ENCODE results near the gene PPM1H.
"Not testable (repeated sequence)": the region's sequence is repeated elsewhere in the genome, so short reads cannot be mapped to it uniquely, and the experiment has no call there.

Gene PPM1H

GRCh38 chr12:62907078-62907477, 27.9 kb downstream of the PPM1H start:
- no peak for DNase-seq

DNA sequence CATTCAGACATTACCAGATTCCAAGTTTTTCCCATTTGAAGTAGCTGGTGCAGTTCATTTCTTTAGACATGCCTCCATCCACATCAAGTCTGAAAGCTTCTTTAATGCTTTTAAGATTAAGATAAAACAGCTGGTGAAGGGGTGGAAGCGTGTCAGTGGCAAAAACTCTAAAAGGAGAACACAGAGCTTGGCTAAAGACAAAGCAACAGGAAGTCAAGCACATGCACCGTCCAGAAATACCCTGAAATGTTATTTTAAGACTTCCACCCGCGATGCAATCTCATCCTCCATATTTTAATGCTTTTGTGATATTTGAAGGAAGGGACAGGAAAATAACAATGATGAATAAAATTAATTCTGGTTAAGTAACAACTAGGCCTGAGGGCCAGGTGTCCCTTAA, 31.8 kb downstream of the PPM1H start:
- no peak for DNase-seq

DNA sequence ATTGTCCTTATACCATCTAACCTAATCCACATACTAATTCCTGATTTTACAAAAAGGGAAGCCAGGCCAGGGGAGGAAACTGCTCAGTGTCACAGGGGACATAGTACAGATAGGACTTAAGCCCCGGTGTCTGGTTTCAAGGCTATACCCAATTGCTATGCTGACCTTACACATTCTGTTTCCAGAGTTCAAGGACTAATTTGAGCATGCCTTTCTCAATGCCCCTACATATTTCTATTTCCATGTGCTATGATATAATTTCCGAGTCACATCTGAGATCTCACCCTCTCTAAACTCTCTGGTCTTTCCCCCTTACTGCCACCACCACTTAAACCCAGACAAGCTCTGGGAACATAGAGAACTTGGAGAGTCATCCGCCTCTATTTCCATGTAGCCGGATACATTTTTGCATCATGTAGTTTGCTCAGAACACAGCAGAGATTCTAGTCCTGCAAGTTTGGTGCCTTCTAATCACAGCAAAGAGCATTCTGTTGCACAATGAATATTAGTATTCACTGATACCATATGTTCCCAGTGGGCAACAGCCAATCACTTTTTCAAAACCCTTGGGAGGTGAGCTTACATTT, 34.2 kb downstream of the PPM1H start:
- DNase-seq: no peak

- no peak for DNase-seq
These were observed 35.2 kb downstream of the PPM1H start for GRCh38 chr12:62899568-62900390.

DNA sequence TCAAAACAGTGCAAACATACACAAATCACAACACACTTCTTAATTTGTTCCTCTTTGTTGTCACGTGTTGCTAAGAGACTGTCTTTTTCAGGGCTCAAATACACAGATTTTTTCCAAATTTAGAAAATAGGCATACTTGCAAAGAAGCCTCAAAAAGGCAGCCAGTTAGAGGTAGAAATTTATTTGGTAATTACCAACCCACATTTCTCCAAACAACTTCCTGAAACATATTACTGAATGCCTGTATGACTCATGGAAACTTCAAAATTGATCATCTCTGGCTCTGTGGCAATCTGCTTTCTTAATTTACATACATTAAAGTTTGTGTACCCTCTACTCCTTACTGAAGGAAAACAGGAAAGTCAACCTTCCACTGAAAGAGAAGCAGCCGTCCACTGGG, 36.4 kb downstream of the PPM1H start:
- DNase-seq: no peak

GRCh38 chr12:62895351-62895877, 39.5 kb downstream of the PPM1H start:
- DNase-seq: no peak

- DNase-seq: no peak
These were observed 41.7 kb downstream of the PPM1H start for GRCh38 chr12:62893276-62893675.

GRCh38 chr12:62891805-62892549, 43.0 kb downstream of the PPM1H start:
- DNase-seq: no peak

GRCh38 chr12:62888454-62889110, 46.4 kb downstream of the PPM1H start:
- DNase-seq: no peak

- no peak for DNase-seq
These were observed 48.2 kb downstream of the PPM1H start for GRCh38 chr12:62886796-62887195.

DNA sequence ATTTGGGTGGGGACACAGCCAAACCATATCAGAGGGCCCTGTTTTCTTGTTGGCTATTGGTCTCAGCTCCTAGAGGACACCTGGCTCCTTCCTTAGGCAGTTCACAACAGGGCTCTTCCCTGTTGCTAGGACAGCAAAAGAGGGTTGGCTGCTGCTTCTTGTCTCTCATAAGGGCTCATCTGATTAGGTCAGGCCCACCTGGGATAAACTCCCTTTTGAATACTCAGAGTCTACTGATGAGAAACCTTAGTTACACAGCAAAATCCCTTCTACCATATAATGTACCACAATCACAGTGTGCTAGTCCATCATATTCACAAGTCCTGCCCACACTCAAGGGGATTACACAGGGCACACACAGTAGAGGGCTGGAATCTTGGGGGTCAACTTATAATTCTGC, 49.7 kb downstream of the PPM1H start:
- DNase-seq: no peak

DNA sequence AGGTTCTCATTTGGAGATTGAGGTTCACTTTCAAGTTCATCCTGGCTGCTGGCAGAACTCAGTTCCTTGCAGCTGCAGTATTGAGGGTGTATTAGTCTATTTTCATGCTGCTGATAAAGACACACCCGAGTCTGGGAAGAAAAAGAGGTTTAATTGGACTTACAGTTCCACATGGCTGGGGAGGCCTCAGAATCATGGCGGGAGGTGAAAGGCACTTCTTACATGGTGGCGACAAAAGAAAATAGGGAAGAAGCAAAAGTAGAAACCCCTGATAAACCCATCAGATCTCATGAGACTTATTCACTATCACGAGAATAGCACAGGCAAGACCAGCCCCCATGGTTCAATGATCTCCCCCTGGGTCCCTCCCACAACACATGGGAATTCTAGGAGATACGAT, 50.1 kb downstream of the PPM1H start:
- DNase-seq: not testable (repeated sequence)

DNA sequence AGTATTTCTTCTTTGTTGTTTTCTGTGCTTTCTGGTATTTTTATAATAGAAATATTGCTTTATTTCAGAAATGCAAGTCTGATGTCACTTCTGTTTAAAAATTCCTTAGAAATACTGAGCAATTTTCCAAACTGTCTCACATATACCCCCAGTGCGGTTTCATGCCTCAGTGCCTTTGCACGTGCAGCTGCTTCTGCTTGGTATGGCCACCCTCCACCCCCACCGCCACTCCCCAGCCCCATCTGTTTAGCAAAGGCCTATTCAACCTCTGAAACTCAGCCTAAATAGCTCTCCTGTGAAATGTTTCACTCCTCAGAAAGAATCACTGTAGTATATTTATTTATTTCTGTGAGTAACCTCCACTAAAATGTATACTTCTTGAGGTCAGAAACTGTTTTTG, 52.3 kb downstream of the PPM1H start:
- DNase-seq: no peak

DNA sequence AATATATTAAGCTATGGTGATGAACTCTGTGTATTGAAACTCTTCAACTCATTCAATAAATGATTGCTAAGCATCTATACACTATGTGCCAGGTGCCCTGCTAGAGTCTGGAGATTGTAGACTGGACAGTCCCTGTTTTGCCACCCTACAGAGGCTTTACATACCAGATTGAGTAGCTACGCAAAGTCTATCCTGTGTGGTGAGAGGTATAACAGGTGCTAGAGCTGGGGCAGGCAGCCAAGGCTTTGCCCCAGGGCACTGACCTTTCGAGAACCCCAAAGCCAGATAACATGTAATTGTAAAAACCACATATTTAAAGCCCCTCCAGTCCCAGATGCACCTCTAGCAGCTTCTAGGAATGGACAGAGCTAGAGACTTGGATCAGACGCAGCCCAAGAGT, 52.8 kb downstream of the PPM1H start:
- DNase-seq: no peak

- DNase-seq: no peak
These were observed 55.3 kb downstream of the PPM1H start for GRCh38 chr12:62879691-62880090.

DNA sequence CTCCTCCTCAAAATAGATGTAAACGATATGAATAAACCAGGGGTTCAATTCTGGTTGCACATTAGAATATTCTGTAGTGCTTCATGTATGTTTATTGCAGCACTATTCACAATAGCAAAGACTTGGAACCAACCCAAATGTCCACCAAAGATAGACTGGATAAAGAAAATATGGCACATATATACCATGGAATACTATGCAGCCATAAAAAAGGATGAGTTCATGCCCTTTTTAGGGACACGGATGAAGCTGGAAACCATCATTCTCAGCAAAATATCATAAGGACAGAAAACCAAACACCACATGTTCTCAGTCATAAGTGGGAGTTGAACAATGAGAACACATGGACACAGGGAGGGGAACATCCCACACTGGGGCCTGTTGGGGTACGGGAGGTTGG, 55.7 kb downstream of the PPM1H start:
- DNase-seq: not testable (repeated sequence)

DNA sequence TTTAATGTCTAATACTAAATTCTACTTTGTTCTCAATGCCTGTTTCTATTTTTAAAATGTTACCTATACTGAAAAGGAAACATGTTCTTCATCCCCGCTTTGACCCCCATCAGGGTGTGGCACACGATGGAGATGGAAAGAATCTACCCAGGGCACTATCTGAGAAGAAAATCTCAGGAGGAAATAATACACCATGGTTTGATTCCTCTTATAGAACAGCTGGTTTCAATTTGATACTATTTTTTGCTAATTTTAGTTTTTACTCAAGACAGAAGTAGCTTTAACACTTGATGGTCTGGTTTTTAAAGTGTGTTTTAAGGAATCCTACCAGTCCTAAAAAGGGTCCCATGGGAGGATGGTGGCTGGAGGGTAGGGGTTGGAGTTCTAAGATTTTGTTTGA, 56.7 kb downstream of the PPM1H start:
- DNase-seq: no peak

DNA sequence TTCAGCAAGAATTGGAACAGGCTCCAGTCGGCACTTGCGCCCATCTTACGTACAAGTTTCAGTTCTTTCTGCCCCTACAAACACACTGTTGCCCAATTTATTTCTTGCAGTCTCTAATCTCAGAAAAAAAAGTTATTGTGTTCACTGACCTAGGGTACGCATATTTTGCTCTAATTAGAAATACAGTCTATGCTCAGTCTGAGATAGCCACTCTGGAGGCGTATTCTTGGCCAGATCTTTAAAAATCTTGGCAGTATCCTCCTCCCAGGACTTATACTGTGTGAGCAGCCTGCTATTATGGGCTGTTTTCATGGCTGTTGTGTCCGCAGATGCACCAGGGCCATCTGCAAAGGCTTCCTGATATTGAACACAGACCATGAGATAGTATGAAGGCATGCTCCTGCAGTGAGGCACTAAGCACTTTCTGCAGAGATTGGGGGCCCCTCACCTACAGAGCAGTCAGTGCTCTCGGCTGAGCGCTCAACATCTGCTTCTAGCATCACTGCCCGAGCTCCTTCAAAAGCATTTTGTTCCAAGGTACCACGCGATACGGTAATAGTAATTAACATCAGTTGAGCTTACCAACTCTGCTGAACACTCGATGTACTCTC, 57.9 kb downstream of the PPM1H start:
- DNase-seq: no peak

DNA sequence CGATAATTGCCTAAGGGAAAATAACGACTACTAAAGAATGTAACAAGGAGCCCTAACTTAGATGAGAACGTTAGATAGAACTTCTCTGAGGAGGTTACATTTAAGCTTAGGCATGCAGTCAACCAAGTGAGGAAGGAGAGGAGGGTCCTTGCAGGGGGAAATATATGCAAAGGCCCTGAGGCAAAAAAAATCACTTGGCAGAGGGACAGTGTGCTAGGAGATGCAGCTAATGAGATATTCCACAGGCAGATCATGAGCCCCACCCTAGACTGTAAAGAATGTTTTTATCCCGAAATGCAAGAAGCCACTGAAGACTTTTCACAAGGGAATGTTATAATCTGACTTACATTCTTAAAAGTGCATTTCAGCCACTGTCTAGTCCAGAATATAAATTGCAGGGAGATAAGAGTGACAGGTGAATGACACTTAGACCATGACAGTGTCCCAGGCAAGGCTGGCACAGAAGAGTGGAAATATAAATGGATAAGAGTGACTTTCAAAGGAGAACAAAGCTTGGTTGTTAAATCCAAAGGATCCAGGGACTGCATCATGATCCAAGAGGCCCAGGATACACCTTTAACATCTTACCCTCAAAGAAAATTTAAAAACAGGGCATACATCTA, 61.0 kb downstream of the PPM1H start:
- no peak for DNase-seq

GRCh38 chr12:62873116-62873825, 61.7 kb downstream of the PPM1H start:
- no peak for DNase-seq

- DNase-seq: no peak
These were observed 66.1 kb downstream of the PPM1H start for GRCh38 chr12:62868820-62869219.
